ENCODE measurements around the gene APOL5. TPM values are rescaled to one million over a fixed set of nuclear protein-coding genes. Genes with fewer than 3 reads are reported as not detected.

APOL5 gene
- total and polyA plus RNA-seq, 9 of the 15 experiments (the other 6 are each of a cell fraction or from before 2014, with no cell fraction given) = not detected

GRCh38 chr22:35752863-35753189, 35.2 kb downstream of the APOL5 start:
- Histone ChIP-seq H3K4me1 (replicated peaks in 1 of 2; ENCODE audit: control insufficient read depth in 2 of 2, insufficient read depth in 2 of 2, low read length in 2 of 2) (no peaks in the 10 kb centered on the region), H3K4me3 (no peak overlapping the region), H3K36me3 (ENCODE audit: control insufficient read depth, insufficient read depth, low read length) (no peaks in the 10 kb centered on the region), H2AFZ (ENCODE audit: low read depth, low read length) (no peak overlapping the region), H3K27me3 (ENCODE audit: control insufficient read depth in 2 of 2, insufficient read depth in 2 of 2, low read length in 2 of 2) (no peaks in the 10 kb centered on the region), H3K27ac (ENCODE audit: extremely low read depth, low read depth, low read length) (no peak overlapping the region), H3K9ac (ENCODE audit: insufficient read depth in 1 of 2, low read depth in 2 of 2, low read length in 2 of 2) (no peak overlapping the region), H3K9me1 (ENCODE audit: control insufficient read depth, insufficient read depth, low read length) (no peaks in the 10 kb centered on the region), H3K4me2 (ENCODE audit: insufficient read depth, low read length) (no peak overlapping the region), H4K20me1 (replicated peaks; ENCODE audit: control insufficient read depth, insufficient read depth, low read length) (no peaks in the 10 kb centered on the region), H3K9me3 (replicated peaks; ENCODE audit: control insufficient read depth, insufficient read depth, low read depth, low read length) (no peaks in the 10 kb centered on the region), H3K79me2 (ENCODE audit: control insufficient read depth, insufficient read depth, low read length) (no peaks in the 10 kb centered on the region)
- DNase-seq (ENCODE audit: extremely low read depth in 1 of 4, low spot score in 3 of 4) (no peak), FAIRE-seq (no peak), ATAC-seq (no peak)
- 83% methylated on average over 3 of the region's 3 CpGs for WGBS (ENCODE audit: insufficient coverage, low coverage, missing lambda C conversion rate)
- intact Hi-C loops (cut with micrococcal nuclease) = no loop called here
- TF ChIP-seq ZNF280B (CRISPR knock-in tag; IDR thresholded peaks at IDR 0.05) (no peak), HMGXB4 (CRISPR knock-in tag; IDR thresholded peaks at IDR 0.05) (no peak), DEAF1 (CRISPR knock-in tag; IDR thresholded peaks at IDR 0.05) (no peak), FOXK2 (conservative IDR thresholded peaks at IDR 0.05 in 1 of 2, IDR thresholded peaks at IDR 0.05 in 1 of 2; ENCODE audit: low read depth in 2 of 2) (no peak), ZNF586 (CRISPR knock-in tag; conservative IDR thresholded peaks at IDR 0.05) (no peak)
- BruUV-seq (replicated peaks) = no TSS peak
- ChIA-PET POLR2A (interaction anchor here (1.3 kb wide), 1 partner anchor 13 kb away, joined by 3 read pairs; no protein-coding TSS in a partner anchor), CTCF (ENCODE audit: low intra/inter-chr PET ratio) (no interaction called here)
- in situ Hi-C loops (cut with MboI) = no loop called here
